Left lobe of liver (tissue), 2 donors: ENCODE results near the gene EMC9. TPM values are rescaled to one million over a fixed set of nuclear protein-coding genes. Genes with fewer than 3 reads are reported as not detected.

Experiments used
- ATAC-seq: fragments of 200-7000 bp; cut with Tn5 transposase; one replicate; pipeline ENCODE4 v1.9.1; 2020; ENCODE audit warnings: mild to moderate bottlenecking, moderate library complexity
- DNase-seq: peaks from one replicate; pipeline ENCODE4 v3.0.0-alpha.2; 2020; ENCODE audit warnings: low spot score
- total RNA-seq: library from RNA; stranded (reverse); gene quantifications from one replicate; pipeline ENCODE4 v1.2.1, GENCODE V29; 2021
- donor health status: DM: no; HTN: no; CAD: no; lungs with moderate emphysema.
- donor health status: DM: no; HTN: yes; CAD: no.

The EMC9 gene
- total RNA-seq, 1 donor from 2014 or later: 24.2 TPM

DNA sequence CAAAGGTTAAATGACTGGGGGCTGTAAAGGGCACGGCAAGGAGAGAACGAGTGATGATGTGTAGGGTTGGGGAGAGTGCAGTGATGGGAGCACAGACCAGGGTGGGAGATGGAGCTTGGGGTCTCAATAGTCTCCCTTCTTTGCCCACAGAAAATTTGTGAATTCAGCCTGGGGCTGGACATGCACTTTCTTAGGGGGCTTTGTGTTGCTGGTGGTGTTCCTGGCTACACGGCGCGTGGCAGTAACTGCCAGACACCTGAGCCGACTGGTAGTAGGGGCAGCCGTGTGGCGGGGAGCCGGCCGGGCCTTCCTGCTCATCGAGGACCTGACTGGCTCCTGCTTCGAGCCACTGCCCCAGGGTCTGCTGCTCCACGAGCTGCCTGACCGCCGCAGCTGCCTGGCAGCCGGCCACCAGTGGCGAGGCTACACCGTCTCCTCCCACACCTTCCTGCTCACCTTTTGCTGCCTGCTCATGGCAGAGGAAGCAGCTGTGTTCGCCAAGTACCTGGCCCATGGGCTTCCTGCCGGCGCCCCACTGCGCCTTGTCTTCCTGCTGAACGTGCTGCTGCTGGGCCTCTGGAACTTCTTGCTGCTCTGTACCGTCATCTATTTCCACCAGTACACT lies 9.2 kb downstream of the EMC9 start:
- peak; percentile 81 for DNase-seq
- peak; percentile 32 for ATAC-seq

DNA sequence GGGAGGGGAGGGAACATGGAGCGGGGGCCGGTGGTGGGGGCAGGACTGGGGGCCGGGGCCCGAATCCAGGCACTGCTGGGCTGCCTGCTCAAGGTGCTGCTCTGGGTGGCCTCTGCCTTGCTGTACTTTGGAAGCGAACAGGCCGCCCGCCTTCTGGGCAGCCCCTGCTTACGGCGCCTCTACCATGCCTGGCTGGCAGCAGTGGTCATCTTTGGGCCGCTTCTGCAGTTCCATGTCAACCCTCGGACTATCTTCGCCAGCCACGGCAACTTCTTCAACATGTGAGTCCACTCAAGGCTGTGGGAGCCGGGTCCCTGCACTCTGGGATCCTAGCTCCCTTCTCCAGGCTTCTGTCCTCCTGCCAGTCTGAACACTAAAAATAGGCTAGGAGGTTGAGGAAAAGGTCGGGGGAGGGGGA lies 9.8 kb downstream of the EMC9 start:
- DNase-seq (no peak), ATAC-seq (peak; percentile 19)

GRCh38 chr14:24130717-24131548 lies 10.5 kb downstream of the EMC9 start:
- peak; percentile 90 for DNase-seq

DNA sequence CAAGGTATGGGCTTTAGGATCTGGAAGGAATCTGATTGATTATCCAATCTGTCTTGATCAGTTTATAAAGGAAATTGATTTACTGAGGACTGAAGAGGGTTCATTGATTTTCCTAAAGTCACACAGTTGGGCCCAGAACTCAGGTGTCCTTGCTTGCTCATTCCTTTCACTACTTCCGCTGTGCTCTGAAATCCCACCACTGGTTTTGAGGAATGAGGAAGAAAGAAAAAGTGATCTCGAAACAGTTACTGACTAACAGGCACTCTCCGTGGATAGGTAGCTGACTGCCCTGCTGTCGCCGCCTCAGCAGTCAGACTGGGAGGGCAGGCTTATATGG lies 11.0 kb downstream of the EMC9 start, which contains the start of gene FITM1:
TSS of gene FITM1 (plus strand) at position 280 of the 337 bp plus-strand sequence. CDS start 905 bp downstream, outside the sequence.
- DNase-seq (no peak), ATAC-seq (no peak)

More at GRCh38 chr14:24130717-24131548, 10.5 kb downstream of the EMC9 start:
- ATAC-seq: peak; percentile 70

DNA sequence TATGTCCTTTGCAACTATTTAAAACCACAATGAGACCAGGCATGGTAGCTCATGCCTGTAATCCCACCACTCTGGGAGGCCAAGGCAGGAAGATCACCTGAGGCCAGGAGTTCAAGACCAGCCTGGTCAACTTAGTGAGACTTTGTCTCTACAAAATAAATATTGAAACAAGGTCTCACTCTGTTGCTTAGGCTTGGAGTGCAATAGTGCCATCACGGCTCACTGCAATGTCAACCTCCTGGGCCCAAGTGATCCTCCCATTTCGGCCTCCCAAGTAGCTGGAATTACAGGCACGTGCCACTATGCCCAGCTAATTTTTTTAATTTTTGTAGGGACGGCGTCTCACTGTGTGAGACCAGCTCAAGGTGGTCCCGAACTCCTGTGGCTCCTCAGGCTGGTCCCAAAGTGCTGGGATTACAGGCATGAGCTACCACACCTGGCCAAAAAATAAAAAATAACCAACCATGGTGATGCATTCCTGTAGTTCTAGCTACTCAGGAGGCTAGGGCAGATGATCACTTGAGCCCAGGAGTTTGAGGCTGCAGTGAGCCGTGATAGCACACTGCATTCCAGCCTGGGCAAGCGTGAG lies 11.9 kb downstream of the EMC9 start:
- ATAC-seq (no peak), DNase-seq (no peak)

- ATAC-seq: no peak
- DNase-seq: no peak
Observed at GRCh38 chr14:24127673-24128072, 13.7 kb downstream of the EMC9 start.

DNA sequence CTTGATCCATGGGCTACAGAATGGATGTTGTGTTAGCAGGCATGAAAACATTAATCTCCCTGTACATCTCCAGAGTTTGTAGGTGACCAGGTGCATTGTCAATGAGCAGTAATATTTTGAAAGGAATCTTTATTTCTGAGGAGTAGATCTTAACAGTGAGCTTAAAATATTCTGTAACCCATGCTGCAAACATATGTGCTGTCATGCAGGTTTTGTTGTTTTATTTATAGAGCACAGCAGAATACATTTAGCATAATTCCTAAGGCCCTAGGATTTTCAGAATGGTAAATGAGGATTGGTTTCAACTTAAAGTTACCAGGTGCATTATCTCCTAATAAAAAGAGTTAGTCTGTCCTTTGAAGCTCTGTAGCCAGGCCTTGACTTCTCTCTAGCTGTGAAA lies 14.5 kb downstream of the EMC9 start:
- no peak for ATAC-seq

DNA sequence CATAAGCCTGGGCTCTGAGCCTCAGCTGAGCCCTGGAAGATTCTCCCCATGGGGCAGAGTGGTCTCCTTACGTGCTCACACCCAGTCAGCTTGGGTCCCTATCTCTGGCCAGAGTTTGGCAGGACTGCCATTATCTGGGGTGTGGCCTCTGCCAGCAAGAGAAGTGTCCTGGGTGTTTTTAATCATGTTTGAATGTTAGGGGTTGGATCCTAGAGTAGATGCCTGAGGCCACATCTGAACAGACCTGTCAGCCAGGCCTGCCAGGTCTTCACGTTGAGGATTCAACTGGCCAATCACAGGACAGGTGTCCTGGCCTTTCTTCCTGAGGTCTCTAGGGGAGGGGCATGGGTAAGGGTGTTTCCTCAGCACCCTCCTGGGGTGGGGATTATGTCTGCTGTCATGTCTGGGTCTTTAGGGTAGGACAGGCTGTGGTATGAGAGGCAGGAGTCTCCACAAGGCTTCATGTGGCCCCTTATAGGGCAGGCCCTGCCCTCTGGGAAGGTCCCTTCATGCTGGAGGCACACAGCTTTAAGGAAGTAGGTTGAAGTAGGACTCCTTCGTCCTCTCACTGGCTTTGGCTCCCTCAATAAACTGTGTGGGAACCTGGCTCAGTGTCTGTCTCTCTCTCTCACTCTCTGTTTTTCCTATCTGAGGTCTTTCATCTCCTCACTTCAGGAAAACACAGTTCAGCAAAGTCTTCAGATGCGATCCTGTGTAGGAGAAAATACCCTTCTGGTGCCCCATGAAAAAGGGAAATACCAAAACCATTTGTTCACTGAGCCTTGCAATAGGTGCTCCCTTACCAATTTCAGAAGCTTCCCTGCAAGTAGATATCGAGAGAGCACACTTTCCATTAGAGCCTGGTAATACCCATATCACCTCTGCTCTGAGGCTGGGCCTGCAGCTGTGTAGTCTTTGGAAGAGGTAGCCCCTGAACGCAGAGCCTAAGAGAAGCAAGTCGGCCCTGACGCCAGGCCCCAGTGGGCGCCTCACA lies 17.7 kb downstream of the EMC9 start:
- DNase-seq: no peak
- peak; percentile 5 for ATAC-seq

More for the DNA sequence above, 14.5 kb downstream of the EMC9 start:
- no peak for DNase-seq

DNA sequence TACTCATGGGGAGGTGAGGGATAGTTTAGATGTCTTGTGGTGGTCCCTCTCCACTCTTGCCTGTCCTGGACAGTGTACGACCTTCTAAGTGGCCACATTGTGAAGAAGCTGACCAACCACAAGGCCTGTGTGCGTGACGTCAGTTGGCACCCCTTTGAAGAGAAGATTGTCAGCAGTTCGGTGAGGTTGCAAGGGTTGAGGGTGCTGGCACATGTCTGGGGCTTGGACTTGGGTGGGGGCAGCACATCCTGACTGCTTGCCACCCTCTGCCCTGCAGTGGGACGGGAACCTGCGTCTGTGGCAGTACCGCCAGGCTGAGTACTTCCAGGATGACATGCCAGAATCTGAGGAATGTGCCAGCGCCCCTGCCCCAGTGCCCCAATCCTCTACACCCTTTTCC lies 18.5 kb downstream of the EMC9 start:
- DNase-seq (no peak), ATAC-seq (peak; percentile 4)

GRCh38 chr14:24122416-24122815 lies 19.0 kb downstream of the EMC9 start:
- no peak for ATAC-seq

GRCh38 chr14:24121210-24121609 lies 20.2 kb downstream of the EMC9 start:
- ATAC-seq (no peak), DNase-seq (no peak)

More at GRCh38 chr14:24122416-24122815, 19.0 kb downstream of the EMC9 start:
- DNase-seq: no peak

DNA sequence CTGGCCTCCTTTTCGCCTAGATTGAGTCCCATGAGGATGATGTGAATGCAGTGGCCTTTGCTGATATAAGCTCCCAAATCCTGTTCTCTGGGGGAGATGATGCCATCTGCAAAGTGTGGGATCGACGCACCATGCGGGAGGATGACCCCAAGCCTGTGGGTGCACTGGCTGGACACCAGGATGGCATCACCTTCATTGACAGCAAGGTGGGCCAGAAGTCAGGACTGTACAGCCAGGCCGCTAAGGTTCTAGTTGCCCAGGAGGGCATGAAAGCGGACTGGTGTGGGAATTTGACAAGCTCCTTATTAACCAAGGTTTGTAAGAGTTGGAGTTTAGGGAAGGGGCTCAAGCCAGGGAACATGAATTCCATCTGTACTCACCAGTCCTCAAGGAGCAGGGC lies 21.7 kb downstream of the EMC9 start:
- no peak for ATAC-seq

DNA sequence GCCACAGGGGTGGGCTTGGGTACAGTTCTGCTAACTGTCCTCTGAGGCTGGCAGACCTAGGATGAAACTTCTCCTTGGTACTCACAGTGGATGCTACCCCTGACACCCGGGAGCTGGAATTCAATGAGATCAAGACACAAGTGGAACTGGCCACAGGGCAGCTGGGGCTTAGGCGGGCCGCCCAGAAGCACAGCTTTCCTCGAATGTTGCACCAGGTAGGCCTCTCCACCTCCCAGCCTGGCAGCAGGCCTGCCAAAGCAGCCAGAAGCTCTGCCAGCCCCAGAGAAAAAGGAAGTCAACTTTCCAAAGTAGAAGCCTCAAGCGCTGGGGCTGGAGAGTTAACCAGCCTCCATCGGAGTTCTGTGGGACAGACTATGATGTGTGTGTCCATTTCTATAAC lies 24.2 kb downstream of the EMC9 start:
- ATAC-seq (peak; percentile 14), DNase-seq (peak; percentile 83)

More for the DNA sequence above, 21.7 kb downstream of the EMC9 start:
- no peak for DNase-seq

- no peak for DNase-seq
- ATAC-seq: no peak
Observed at GRCh38 chr14:24116128-24116814, 25.1 kb downstream of the EMC9 start.

DNA sequence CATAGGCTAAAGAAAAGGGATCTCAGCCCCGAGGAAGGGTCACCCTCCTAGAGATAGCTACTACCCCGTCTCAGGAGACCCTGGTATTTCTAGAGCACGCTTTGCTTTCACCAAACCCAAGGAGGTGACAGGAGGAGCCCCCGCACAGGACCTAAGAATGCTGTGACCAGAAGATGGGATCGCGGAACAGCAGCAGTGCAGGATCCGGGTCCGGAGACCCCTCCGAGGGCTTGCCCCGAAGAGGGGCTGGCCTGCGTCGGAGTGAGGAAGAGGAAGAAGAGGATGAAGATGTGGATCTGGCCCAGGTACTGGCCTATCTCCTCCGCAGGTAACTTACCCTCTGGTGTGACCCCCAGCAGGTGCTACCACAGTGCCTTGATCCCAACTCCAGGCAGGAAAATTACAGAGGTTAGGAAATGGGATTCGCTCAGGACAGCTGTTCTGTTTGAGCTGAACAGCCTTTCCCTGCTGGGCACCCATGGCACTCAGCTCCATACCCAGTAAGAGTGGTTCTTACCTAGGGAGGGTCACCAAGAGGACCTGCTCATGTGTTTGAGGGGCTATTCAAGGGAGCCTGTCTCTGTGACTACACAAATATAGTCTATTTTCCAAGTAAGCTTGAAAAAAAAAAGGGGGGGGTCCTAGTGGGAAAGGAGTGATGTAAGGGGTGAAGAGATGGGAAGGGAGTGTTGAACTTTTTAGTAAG lies 25.8 kb downstream of the EMC9 start:
- ATAC-seq (no peak), DNase-seq (no peak)

DNA sequence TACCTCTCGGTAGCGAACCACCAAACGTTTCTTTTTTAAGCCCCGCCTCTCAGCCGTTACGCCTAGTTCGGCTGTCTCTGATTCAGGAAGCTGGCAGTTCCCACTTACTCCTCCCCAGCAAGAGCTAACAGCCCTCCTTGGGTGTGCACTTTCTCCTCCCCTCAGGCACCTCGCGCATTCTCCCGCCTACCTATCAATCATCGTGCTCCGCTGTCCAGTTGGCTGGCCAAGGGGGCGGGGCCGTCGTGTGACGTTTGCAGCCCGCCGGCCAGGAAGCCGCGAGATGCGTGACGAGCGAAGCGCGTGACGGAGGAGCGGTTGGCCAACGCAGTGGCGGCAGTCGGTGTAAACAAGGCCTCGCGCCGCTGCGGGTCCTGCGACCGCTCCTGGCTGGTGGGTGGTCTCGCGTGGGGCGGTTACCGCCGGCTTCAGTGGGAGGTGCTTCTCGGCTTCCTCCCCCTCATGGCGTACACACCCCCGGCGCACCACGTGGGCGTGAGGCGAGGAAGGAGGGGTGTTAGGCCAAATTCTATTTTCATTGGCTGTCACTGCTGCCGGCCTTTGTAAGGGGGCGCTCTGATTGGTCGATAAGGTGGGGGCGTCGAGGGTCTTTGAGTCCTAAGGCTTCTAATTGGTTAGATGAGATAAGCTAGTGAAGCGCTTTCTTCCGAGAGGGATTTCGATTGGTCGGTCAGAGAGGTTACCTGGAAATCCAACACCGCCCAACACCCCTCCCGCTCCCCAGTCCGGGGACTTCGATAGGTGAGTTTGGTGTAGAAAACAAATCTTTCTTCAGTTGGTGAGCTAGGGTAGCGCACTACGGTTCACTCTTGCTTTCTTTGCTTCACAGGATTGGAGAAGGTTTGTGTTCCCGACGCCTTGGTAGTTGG lies 26.6 kb downstream of the EMC9 start, which contains the start of the genes DCAF11 and NRL:
TSS of gene DCAF11 (plus strand) at position 246 of the 890 bp plus-strand sequence. CDS start 818 bp downstream, outside the sequence.
TSS of gene NRL (minus strand) at position 418 of the 890 bp plus-strand sequence. CDS start 32,101 bp downstream, outside the sequence.
- ATAC-seq: peak; percentile 80
- peak; percentile 99 for DNase-seq

- peak; percentile 63 for ATAC-seq
- peak; percentile 98 for DNase-seq
Observed at GRCh38 chr14:24113801-24114531, 27.4 kb downstream of the EMC9 start.
